GM13976 (cell line): ENCODE data around the gene RIPOR2.

Experiments used
- DNase-seq: peaks from one replicate; pipeline ENCODE4 v3.0.0; 2012; ENCODE audit warnings: low spot score
- CTCF ChIP-seq: IDR thresholded peaks from 2 replicates; pipeline ENCODE4 v1.5.1; 2012; ENCODE audit warnings: borderline replicate concordance, mild to moderate bottlenecking; ENCODE audit not compliant: insufficient read depth; ENCODE audit errors: extremely low read depth, missing control alignments, control extremely low read depth
- in situ Hi-C: fragments of 300-500 bp; cut with MboI; formaldehyde crosslinking; loops from one replicate; pipeline ENCODE4 v1.12.0; 2022; ENCODE audit warnings: low sequenced_read_pairs, mixed read lengths, inconsistent platforms; ENCODE audit not compliant: unreplicated experiment

Gene RIPOR2

GRCh38 chr6:24932832-24933231, 2.9 kb downstream of the RIPOR2 start:
- TF ChIP-seq CTCF, result no peak
- in situ Hi-C loops, result no loop called here
- no peak for DNase-seq

- no peak for DNase-seq
- in situ Hi-C loops, result no loop called here
- no peak for TF ChIP-seq CTCF
Measured at GRCh38 chr6:24931718-24932691, 3.8 kb downstream of the RIPOR2 start.

GRCh38 chr6:24931296-24931695, 4.5 kb downstream of the RIPOR2 start:
- TF ChIP-seq CTCF, result no peak
- in situ Hi-C loops, result no loop called here
- DNase-seq, result no peak

- no peak for TF ChIP-seq CTCF
- DNase-seq, result no peak
- in situ Hi-C loops, result no loop called here
Measured at GRCh38 chr6:24930431-24930871, 5.3 kb downstream of the RIPOR2 start.

- TF ChIP-seq CTCF, result no peak
- in situ Hi-C loops, result no loop called here
- DNase-seq, result no peak
Measured at GRCh38 chr6:24929242-24929641, 6.5 kb downstream of the RIPOR2 start.

- TF ChIP-seq CTCF, result no peak
- DNase-seq, result no peak
- in situ Hi-C loops, result no loop called here
Measured at GRCh38 chr6:24927985-24928745, 7.6 kb downstream of the RIPOR2 start.
